Esophagus squamous epithelium (tissue), 5 donors: ENCODE data around the gene MIOS. TPM values are rescaled to one million over a fixed set of nuclear protein-coding genes. Genes with fewer than 3 reads are reported as not detected.
A peak's percentile ranks its signal among the peaks of the same experiment; 100 is the strongest.

Source experiments
- DNase-seq: peaks from one replicate; lab custom pipeline; 2025; lab: John Stamatoyannopoulos, UW
- H3K27ac ChIP-seq, 4 donors: fragments of 200-600 bp; sonication (generic); one replicate each; pipeline ENCODE4 v1.5.1; 2016 to 2019; ENCODE audit warnings: mild to moderate bottlenecking in 1 of 4
- H3K27me3 ChIP-seq, 4 donors: fragments of 200-600 bp; sonication (generic); 1 replicate in 3 of 4; 2 replicates in 1 of 4; pipeline versions ENCODE4 v1.5.1 to v1.6.0; 2017 to 2021; ENCODE audit warnings: antibody characterized with exemption in 1 of 4
- H3K36me3 ChIP-seq, 3 donors: fragments of 200-600 bp; sonication (generic); one replicate each; pipeline ENCODE4 v1.5.1; 2016 to 2019
- H3K4me1 ChIP-seq, 3 donors: fragments of 200-600 bp; sonication (generic); one replicate each; pipeline ENCODE4 v1.5.1; 2017 to 2019
- H3K4me3 ChIP-seq, 4 donors: fragments of 200-600 bp; sonication (generic); 1 replicate in 3 of 4; 2 replicates in 1 of 4; pipeline ENCODE4 v1.5.1; 2016 to 2019; ENCODE audit warnings: mild to moderate bottlenecking in 2 of 4, moderate library complexity in 1 of 4
- H3K9me3 ChIP-seq, 3 donors: fragments of 200-600 bp; sonication (generic); one replicate each; pipeline ENCODE4 v1.5.1; 2016 to 2019
- CTCF ChIP-seq, 6 experiments: fragments of 450-650 bp in 4 of 6; fragments of 200-600 bp in 2 of 6; sonication (generic) in 2 of 6; IDR thresholded peaks; one replicate each; pipeline ENCODE4 v1.5.1; 2016 to 2019; ENCODE audit warnings: antibody characterized with exemption in 6 of 6, mild to moderate bottlenecking in 4 of 6, moderate library complexity in 4 of 6
- POLR2A ChIP-seq, 4 donors: fragments of 450-650 bp; IDR thresholded peaks; one replicate each; pipeline ENCODE4 v1.6.1; 2017; ENCODE audit warnings: antibody characterized with exemption in 4 of 4, mild to moderate bottlenecking in 4 of 4, moderate library complexity in 3 of 4
- WGBS, 2 donors: methylation state at CpG; one replicate each; pipeline ENCODE4 v1.1.5; 2018; 5-methylcytosine and 5-hydroxymethylcytosine counted together
- intact Hi-C: fragments of 100-400 bp; cut with DNase I; formaldehyde crosslinking; loops from one replicate; pipeline ENCODE4 v1.15.0; 2022
- total RNA-seq, 4 donors: library from RNA; depleted of rRNA; stranded (reverse); fragments of >200 nt; gene quantifications; one replicate each; pipeline ENCODE4 v1.1.0, GENCODE V29; 2016
- donor health status: DM: yes; HTN: yes; CAD: no.

Gene MIOS
- total RNA-seq, 4 donors from 2014 or later = 36.5 to 62.9 (median 53.7) TPM

GRCh38 chr7:7639847-7640220 lies 73.2 kb downstream of the MIOS start:
- no peak for DNase-seq
- TF ChIP-seq POLR2A (IDR thresholded peaks at IDR 0.05) = no peak
- TF ChIP-seq CTCF (IDR thresholded peaks at IDR 0.05) = no peak
- no peaks in the 10 kb centered on the region for H3K9me3 ChIP-seq
- peaks cover 7 to 26% (median 14%) of the 10 kb centered on the region in 3 donors for H3K4me1 ChIP-seq
- no peaks in the 10 kb centered on the region for H3K27me3 ChIP-seq
- peak overlapping the region; percentile 55 to 94 (median 84) for H3K4me3 ChIP-seq
- 1% methylated on average over 19 of the region's 19 CpGs for WGBS, 2 donors
- H3K27ac ChIP-seq = peak overlapping the region; percentile 93 to 98 (median 94)
- intact Hi-C loops = loop anchor here (10.0 kb wide), 1 partner anchor 65 kb away; no protein-coding TSS in a partner anchor
- peaks cover 0 to 25% (median 0%) of the 10 kb centered on the region in 3 donors for H3K36me3 ChIP-seq

DNA sequence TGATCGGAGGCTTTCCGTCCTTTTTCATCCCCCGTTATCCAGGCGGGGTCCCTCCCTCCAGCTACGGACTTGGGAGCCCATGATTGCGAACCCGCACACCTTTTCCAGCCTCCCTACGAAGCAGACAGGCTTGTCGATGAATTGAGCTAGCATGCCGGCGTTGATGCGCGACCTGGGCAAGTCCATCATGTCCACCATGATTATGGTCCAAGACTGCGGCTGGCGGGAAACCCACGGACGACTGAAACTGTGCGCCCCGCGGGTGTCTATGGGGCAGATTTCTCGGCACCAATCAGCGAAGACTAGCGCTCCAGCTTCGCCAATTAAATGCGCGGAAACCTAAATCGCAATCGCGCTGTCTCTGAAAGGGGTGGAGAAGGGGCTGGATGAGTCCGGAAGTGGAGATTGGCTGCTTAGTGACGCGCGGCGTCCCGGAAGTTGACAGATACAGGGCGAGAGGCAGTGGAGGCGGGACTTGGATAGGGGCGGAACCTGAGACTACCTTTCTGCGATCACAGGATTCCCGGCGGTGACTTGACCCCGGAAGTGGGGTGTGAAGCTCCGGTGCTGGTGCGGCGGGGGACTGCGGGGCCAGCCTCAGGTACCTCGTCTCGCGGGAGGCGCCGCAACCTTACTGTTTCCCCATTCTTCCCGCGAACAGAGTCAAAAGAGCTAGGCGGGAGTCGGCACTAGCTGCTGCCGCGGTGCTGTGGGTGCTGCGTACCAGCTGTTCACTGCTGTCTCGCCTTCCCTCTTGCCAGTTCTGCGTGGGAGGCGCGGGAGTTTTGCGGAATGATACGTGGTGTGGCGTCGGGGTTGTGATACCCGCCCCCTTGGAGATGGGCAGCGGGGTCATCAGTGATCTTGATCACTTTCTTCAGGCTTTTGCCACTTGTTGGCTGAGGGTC lies 73.8 kb downstream of the MIOS start, which contains the start of gene UMAD1:
Gene UMAD1, plus strand, starts transcription at position 532 of the 908 bp plus-strand sequence. CDS start 32,620 bp downstream, outside the sequence.
- H3K27me3 ChIP-seq = no peaks in the 10 kb centered on the region
- peak in 3 of 4 donors; percentile 45 to 83 (median 65) for TF ChIP-seq POLR2A (IDR thresholded peaks at IDR 0.05)
- TF ChIP-seq CTCF (IDR thresholded peaks at IDR 0.05) = no peak
- H3K4me3 ChIP-seq = peak within 1 kb of the TSS; percentile 55 to 94 (median 84)
- peaks cover 7 to 26% (median 14%) of the 10 kb centered on the region in 3 donors for H3K4me1 ChIP-seq
- DNase-seq = peak; percentile 91
- intact Hi-C loops = no loop called here
- H3K9me3 ChIP-seq = no peaks in the 10 kb centered on the region
- H3K27ac ChIP-seq = peak within 1 kb of the TSS; percentile 93 to 98 (median 94)
- peaks cover 0 to 19% (median 0%) of the 10 kb centered on the region in 3 donors for H3K36me3 ChIP-seq
- WGBS, 2 donors = 0 to 1% methylated on average over 37 to 40 of the region's 68 CpGs

GRCh38 chr7:7641129-7641663 lies 74.5 kb downstream of the MIOS start:
- intact Hi-C loops = no loop called here
- Histone ChIP-seq H3K27me3 (no peaks in the 10 kb centered on the region), H3K36me3 (peaks cover 0 to 12% (median 0%) of the 10 kb centered on the region in 3 donors), H3K4me1 (peaks cover 7 to 26% (median 14%) of the 10 kb centered on the region in 3 donors), H3K27ac (peak overlapping the region; percentile 93 to 98 (median 94)), H3K9me3 (no peaks in the 10 kb centered on the region), H3K4me3 (peak overlapping the region; percentile 55 to 94 (median 84))
- TF ChIP-seq CTCF (IDR thresholded peaks at IDR 0.05) (no peak), POLR2A (IDR thresholded peaks at IDR 0.05) (no peak)
- DNase-seq = no peak
- WGBS, 2 donors = 4 to 5% methylated on average over 11 to 21 of the region's 22 CpGs

GRCh38 chr7:7642081-7642480 lies 75.4 kb downstream of the MIOS start:
- H3K9me3 ChIP-seq = no peaks in the 10 kb centered on the region
- DNase-seq = no peak
- H3K4me3 ChIP-seq = peak overlapping the region in 3 of 4 donors; percentile 81 to 94 (median 88)
- peaks cover 7 to 26% (median 14%) of the 10 kb centered on the region in 3 donors for H3K4me1 ChIP-seq
- intact Hi-C loops = no loop called here
- 52 to 58% methylated on average over 6 of the region's 6 CpGs for WGBS, 2 donors
- no peak for TF ChIP-seq CTCF (IDR thresholded peaks at IDR 0.05)
- no peak for TF ChIP-seq POLR2A (IDR thresholded peaks at IDR 0.05)
- H3K27ac ChIP-seq = peak overlapping the region in 1 of 4 donors; percentile 33
- H3K27me3 ChIP-seq = no peaks in the 10 kb centered on the region
- peaks cover 0 to 3% (median 0%) of the 10 kb centered on the region in 3 donors for H3K36me3 ChIP-seq
